ENCODE measurements around the gene NFASC. TPM values are rescaled to one million over a fixed set of nuclear protein-coding genes. Genes with fewer than 3 reads are reported as not detected.

The NFASC gene
- total and polyA plus RNA-seq, 2 experiments from 2014 or later = 3.9 to 11.7 TPM

DNA sequence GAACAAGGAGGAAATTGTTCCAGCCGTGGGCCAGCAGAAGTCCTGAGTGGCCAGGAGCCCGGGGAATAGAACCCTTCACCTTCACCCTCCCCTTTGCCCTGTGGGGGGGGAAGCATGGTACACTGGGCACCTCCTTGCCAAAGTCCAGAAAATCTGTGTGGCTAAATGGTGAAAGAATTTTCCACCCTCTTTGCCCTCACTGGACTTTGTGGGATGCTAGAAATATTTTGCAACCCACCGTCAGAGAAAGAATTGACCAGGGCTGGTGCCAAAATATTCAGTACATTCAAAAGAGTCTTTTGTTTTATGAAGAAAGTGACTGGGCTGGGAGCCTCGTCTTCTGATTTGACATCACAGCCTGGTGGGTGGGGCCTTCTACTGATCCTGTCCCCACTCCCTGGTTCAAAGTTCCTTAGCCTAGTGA lies 14.6 kb downstream of the NFASC start (continued):
- TF ChIP-seq JUNB (IDR thresholded peaks at IDR 0.05; ENCODE audit: unreplicated experiment) = no peak
- TF ChIP-seq ZNF331 (CRISPR knock-in tag; IDR thresholded peaks at IDR 0.05; ENCODE audit: low read depth) = no peak
- TF ChIP-seq ZNF114 (CRISPR knock-in tag; IDR thresholded peaks at IDR 0.05) = no peak

DNA sequence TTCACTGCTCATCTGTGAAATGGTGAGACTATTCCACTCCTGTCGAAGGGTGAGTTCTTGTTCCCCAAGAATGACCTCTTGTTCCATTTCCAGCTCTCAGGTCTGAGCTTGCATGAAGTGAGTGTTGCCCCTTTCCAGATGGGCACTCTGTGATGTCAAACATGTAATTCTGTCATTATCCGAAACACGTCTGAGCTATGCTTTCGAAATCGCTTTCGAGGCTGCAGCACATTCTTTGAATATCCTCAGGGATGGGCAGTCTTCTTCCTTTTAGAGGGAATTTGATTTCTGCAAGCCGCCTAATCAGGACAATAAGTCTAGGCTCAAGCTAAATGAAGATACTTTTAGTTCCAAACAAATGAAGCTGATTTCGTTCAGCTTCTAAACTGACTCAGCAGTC lies 15.1 kb downstream of the NFASC start:
- Mint-ChIP-seq H3K4me1 (peaks cover 17% of the 10 kb centered on the region; the same call in 2 of the 3 replicates), H3K36me3 (ENCODE audit: low read depth) (no peaks in the 10 kb centered on the region), H3K27ac (no peak overlapping the region), H3K9me3 (no peaks in the 10 kb centered on the region), H3K27me3 (ENCODE audit: insufficient read depth, low read depth, poor library complexity) (peaks cover 3% of the 10 kb centered on the region), H3K4me3 (no peak overlapping the region)
- no peak overlapping the region for H3K4me2 ChIP-seq
- no peaks in the 10 kb centered on the region for H3K79me2 ChIP-seq (replicated peaks; ENCODE audit: insufficient read depth)
- DNase-seq (ENCODE audit: low spot score) = no peak
- no peak overlapping the region for H3K4me3 ChIP-seq
- no peaks in the 10 kb centered on the region for H3K9me2 ChIP-seq (ENCODE audit: insufficient read depth)
- H3F3A ChIP-seq (replicated peaks; ENCODE audit: low read depth) = no peaks in the 10 kb centered on the region
- no peak overlapping the region for H3K27ac ChIP-seq (ENCODE audit: low read depth)
- peaks cover 12% of the 10 kb centered on the region for H3K4me1 ChIP-seq (ENCODE audit: insufficient read depth)
- no peaks in the 10 kb centered on the region for H3K36me3 ChIP-seq (ENCODE audit: insufficient read depth)
- H4K20me1 ChIP-seq (replicated peaks; ENCODE audit: insufficient read depth) = no peaks in the 10 kb centered on the region
- no peaks in the 10 kb centered on the region for H3K27me3 ChIP-seq (ENCODE audit: insufficient read depth)
- TF ChIP-seq EZH2phosphoT487 (IDR thresholded peaks at IDR 0.05; ENCODE audit: unreplicated experiment) = no peak
- no peak for TF ChIP-seq POLR2AphosphoS5 (IDR thresholded peaks at IDR 0.05; ENCODE audit: low read depth)
- TF ChIP-seq, protein P1, sequence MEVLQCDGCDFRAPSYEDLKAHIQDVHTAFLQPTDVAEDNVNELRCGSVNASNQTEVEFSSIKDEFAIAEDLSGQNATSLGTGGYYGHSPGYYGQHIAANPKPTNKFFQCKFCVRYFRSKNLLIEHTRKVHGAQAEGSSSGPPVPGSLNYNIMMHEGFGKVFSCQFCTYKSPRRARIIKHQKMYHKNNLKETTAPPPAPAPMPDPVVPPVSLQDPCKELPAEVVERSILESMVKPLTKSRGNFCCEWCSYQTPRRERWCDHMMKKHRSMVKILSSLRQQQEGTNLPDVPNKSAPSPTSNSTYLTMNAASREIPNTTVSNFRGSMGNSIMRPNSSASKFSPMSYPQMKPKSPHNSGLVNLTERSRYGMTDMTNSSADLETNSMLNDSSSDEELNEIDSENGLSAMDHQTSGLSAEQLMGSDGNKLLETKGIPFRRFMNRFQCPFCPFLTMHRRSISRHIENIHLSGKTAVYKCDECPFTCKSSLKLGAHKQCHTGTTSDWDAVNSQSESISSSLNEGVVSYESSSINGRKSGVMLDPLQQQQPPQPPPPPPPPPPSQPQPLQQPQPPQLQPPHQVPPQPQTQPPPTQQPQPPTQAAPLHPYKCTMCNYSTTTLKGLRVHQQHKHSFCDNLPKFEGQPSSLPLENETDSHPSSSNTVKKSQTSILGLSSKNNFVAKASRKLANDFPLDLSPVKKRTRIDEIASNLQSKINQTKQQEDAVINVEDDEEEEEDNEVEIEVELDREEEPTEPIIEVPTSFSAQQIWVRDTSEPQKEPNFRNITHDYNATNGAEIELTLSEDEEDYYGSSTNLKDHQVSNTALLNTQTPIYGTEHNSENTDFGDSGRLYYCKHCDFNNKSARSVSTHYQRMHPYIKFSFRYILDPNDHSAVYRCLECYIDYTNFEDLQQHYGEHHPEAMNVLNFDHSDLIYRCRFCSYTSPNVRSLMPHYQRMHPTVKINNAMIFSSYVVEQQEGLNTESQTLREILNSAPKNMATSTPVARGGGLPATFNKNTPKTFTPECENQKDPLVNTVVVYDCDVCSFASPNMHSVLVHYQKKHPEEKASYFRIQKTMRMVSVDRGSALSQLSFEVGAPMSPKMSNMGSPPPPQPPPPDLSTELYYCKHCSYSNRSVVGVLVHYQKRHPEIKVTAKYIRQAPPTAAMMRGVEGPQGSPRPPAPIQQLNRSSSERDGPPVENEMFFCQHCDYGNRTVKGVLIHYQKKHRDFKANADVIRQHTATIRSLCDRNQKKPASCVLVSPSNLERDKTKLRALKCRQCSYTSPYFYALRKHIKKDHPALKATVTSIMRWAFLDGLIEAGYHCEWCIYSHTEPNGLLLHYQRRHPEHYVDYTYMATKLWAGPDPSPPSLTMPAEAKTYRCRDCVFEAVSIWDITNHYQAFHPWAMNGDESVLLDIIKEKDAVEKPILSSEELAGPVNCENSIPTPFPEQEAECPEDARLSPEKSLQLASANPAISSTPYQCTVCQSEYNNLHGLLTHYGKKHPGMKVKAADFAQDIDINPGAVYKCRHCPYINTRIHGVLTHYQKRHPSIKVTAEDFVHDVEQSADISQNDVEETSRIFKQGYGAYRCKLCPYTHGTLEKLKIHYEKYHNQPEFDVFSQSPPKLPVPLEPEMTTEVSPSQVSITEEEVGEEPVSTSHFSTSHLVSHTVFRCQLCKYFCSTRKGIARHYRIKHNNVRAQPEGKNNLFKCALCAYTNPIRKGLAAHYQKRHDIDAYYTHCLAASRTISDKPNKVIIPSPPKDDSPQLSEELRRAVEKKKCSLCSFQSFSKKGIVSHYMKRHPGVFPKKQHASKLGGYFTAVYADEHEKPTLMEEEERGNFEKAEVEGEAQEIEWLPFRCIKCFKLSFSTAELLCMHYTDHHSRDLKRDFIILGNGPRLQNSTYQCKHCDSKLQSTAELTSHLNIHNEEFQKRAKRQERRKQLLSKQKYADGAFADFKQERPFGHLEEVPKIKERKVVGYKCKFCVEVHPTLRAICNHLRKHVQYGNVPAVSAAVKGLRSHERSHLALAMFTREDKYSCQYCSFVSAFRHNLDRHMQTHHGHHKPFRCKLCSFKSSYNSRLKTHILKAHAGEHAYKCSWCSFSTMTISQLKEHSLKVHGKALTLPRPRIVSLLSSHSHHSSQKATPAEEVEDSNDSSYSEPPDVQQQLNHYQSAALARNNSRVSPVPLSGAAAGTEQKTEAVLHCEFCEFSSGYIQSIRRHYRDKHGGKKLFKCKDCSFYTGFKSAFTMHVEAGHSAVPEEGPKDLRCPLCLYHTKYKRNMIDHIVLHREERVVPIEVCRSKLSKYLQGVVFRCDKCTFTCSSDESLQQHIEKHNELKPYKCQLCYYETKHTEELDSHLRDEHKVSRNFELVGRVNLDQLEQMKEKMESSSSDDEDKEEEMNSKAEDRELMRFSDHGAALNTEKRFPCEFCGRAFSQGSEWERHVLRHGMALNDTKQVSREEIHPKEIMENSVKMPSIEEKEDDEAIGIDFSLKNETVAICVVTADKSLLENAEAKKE (CRISPR knock-in tag; IDR thresholded peaks at IDR 0.05) = no peak
- TF ChIP-seq ZNF331 (CRISPR knock-in tag; IDR thresholded peaks at IDR 0.05; ENCODE audit: low read depth) = no peak
- ATAC-seq = no peak
- no peak overlapping the region for H2AFZ ChIP-seq
